Measurements from ENCODE around the gene AGMO.

- TF ChIP-seq CTCF (IDR thresholded peaks at IDR 0.05) (no peak), POLR2A (IDR thresholded peaks at IDR 0.05) (no peak)
Measured at GRCh38 chr7:15571301-15571878, 9.6 kb upstream of the AGMO start.

All from right lobe of liver (tissue), 4 donors.